HCT116 (cell line): ENCODE results near the gene CEP170B. TPM values are rescaled to one million over a fixed set of nuclear protein-coding genes. Genes with fewer than 3 reads are reported as not detected.

Experiments
- ATAC-seq: fragments of 200-7000 bp; cut with Tn5 transposase; 2 replicates; pipeline ENCODE4 v1.9.1; 2020; ENCODE audit warnings: mild to moderate bottlenecking, moderate library complexity
- BruUV-seq: library from RNA; stranded (reverse); fragments of 400-500 nt; replicated peaks from 2 replicates; lab custom pipeline; 2021; lab: Mats Ljungman, UMichigan
- CTCF ChIA-PET: fragments of 300-600 bp; sonication (Branson Sonifier 250); formaldehyde crosslinking; loops from one replicate; lab custom pipeline; 2021; ENCODE audit warnings: antibody characterized with exemption; lab: Charles Lee
- POLR2A ChIA-PET: fragments of 300-600, 350-600 bp; sonication (Branson Sonifier 250); formaldehyde crosslinking; loops from one replicate; lab custom pipeline; 2021; ENCODE audit warnings: antibody characterized with exemption; lab: Charles Lee
- RAD21 ChIA-PET, 2 experiments: fragments of 300-600 bp; sonication (Branson Sonifier 250); formaldehyde crosslinking; loops; one replicate each; lab custom pipeline; 2023; ENCODE audit warnings: low total read pairs in 2 of 2; ENCODE audit not compliant: uncharacterized antibody in 2 of 2, unreplicated experiment in 2 of 2, low non-redundant PET in 1 of 2; lab: Charles Lee
- DNase-seq: peaks from one replicate; pipeline ENCODE4 v3.0.0-alpha.2; 2010; ENCODE audit warnings: low read depth, low spot score
- H2AFZ ChIP-seq: fragments of 200-600 bp; shearing (Covaris generic), sonication (generic); 2 replicates; pipeline ENCODE4 v1.6.1; 2017; ENCODE audit warnings: low read depth, mixed run types, mixed read lengths, antibody characterized with exemption, low read length; ENCODE audit not compliant: poor library complexity, severe bottlenecking
- H3K27ac ChIP-seq: 2 replicates; pipeline ENCODE4 v1.5.1; 2012; ENCODE audit warnings: low read depth, low read length
- H3K27me3 ChIP-seq: fragments of 200-600 bp; sonication (generic); 2 replicates; pipeline ENCODE4 v1.6.1; 2016; ENCODE audit warnings: mixed run types, low read length, mixed read lengths; ENCODE audit not compliant: insufficient read depth
- H3K36me3 ChIP-seq, 2 experiments: fragments of 200-500 bp in 1 of 2; fragments of 200-600 bp in 1 of 2; sonication (Bioruptor generic) in 1 of 2; sonication (generic) in 1 of 2; 2 replicates each; pipeline versions ENCODE4 v1.5.1 to v1.6.1; 2014 to 2016; ENCODE audit warnings: low read length in 2 of 2, inconsistent platforms in 1 of 2, mixed read lengths in 1 of 2, mixed run types in 1 of 2; ENCODE audit not compliant: insufficient read depth in 2 of 2, control insufficient read depth in 1 of 2
- H3K4me1 ChIP-seq, 2 experiments: fragments of 200-600 bp in 1 of 2; sonication (generic) in 1 of 2; 2 replicates each; pipeline versions ENCODE4 v1.5.1 to v1.6.1; 2012 to 2017; ENCODE audit warnings: low read length in 2 of 2, inconsistent platforms in 1 of 2, mild to moderate bottlenecking in 1 of 2, mixed read lengths in 1 of 2, mixed run types in 1 of 2, moderate library complexity in 1 of 2; ENCODE audit not compliant: insufficient read depth in 2 of 2, control insufficient read depth in 1 of 2
- H3K4me2 ChIP-seq: fragments of 200-600 bp; sonication (generic); 2 replicates; pipeline ENCODE4 v1.6.1; 2017; ENCODE audit warnings: mixed run types, low read length, mixed read lengths
- H3K4me3 ChIP-seq, 2 experiments: fragments of 200-600 bp in 1 of 2; sonication (generic) in 1 of 2; replicated peaks in 1 of 2; 2 replicates each; pipeline ENCODE4 v1.5.1; 2011 to 2016; ENCODE audit warnings: low read length in 2 of 2, control low read depth in 1 of 2, low read depth in 1 of 2, mild to moderate bottlenecking in 1 of 2, mixed read lengths in 1 of 2, mixed run types in 1 of 2
- H3K79me2 ChIP-seq: fragments of 200-600 bp; sonication (generic); 2 replicates; pipeline ENCODE4 v1.6.1; 2017; ENCODE audit warnings: mild to moderate bottlenecking, mixed run types, low read length, moderate library complexity, mixed read lengths; ENCODE audit not compliant: insufficient read depth
- H3K9ac ChIP-seq: fragments of 200-600 bp; sonication (generic); 2 replicates; pipeline ENCODE4 v1.6.1; 2016; ENCODE audit warnings: low read length, mixed read lengths
- H3K9me2 ChIP-seq: fragments of 200-600 bp; sonication (generic), shearing (Covaris generic); 2 replicates; pipeline ENCODE4 v1.6.1; 2017; ENCODE audit warnings: mixed run types, mild to moderate bottlenecking, moderate library complexity; ENCODE audit not compliant: insufficient read depth
- H3K9me3 ChIP-seq, 2 experiments: fragments of 200-500 bp in 1 of 2; fragments of 200-600 bp in 1 of 2; sonication (Bioruptor generic) in 1 of 2; sonication (generic) in 1 of 2; 2 replicates each; pipeline ENCODE4 v1.6.1; 2014 to 2017; ENCODE audit warnings: low read length in 2 of 2, mixed read lengths in 2 of 2, inconsistent platforms in 1 of 2, low read depth in 1 of 2, mild to moderate bottlenecking in 1 of 2, mixed run types in 1 of 2, moderate library complexity in 1 of 2; ENCODE audit not compliant: control insufficient read depth in 1 of 2, insufficient read depth in 1 of 2
- H4K20me1 ChIP-seq: fragments of 200-600 bp; sonication (generic), shearing (Covaris generic); 2 replicates; pipeline ENCODE4 v1.6.1; 2017; ENCODE audit warnings: mixed run types, mild to moderate bottlenecking, moderate library complexity; ENCODE audit not compliant: insufficient read depth
- ATF3 ChIP-seq: IDR thresholded peaks from 2 replicates; pipeline ENCODE4 v1.6.1; 2012
- CBX3 ChIP-seq: IDR thresholded peaks from 2 replicates; pipeline ENCODE4 v1.6.1; 2012; ENCODE audit warnings: low read depth
- CEBPB ChIP-seq: IDR thresholded peaks from 2 replicates; pipeline ENCODE4 v1.6.1; 2012; ENCODE audit warnings: low read depth
- CTCF ChIP-seq, 3 experiments: fragments of 200-600 bp in 1 of 3; sonication (generic) in 1 of 3; IDR thresholded peaks in 2 of 3; conservative IDR thresholded peaks in 1 of 3; 2 replicates each; pipeline ENCODE4 v1.5.1; 2012 to 2017; ENCODE audit warnings: low read depth in 2 of 3, low read length in 2 of 3, antibody characterized with exemption in 1 of 3, borderline replicate concordance in 1 of 3, control low read depth in 1 of 3, mild to moderate bottlenecking in 1 of 3, mixed read lengths in 1 of 3, mixed run types in 1 of 3, moderate library complexity in 1 of 3; ENCODE audit not compliant: insufficient read depth in 1 of 3
- EGR1 ChIP-seq: IDR thresholded peaks from 2 replicates; pipeline ENCODE4 v1.6.1; 2012; ENCODE audit warnings: low read depth
- ELF1 ChIP-seq: IDR thresholded peaks from 2 replicates; pipeline ENCODE4 v1.6.1; 2012; ENCODE audit warnings: low read depth, borderline replicate concordance
- FOSL1 ChIP-seq: IDR thresholded peaks from 2 replicates; pipeline ENCODE4 v1.6.1; 2012; ENCODE audit warnings: low read depth
- JUND ChIP-seq: IDR thresholded peaks from 2 replicates; pipeline ENCODE4 v1.6.1; 2012
- POLR2A ChIP-seq: IDR thresholded peaks from 2 replicates; pipeline ENCODE4 v1.7.0; 2011; ENCODE audit warnings: borderline replicate concordance; ENCODE audit not compliant: insufficient read depth, insufficient read length; ENCODE audit errors: extremely low read depth
- POLR2AphosphoS5 ChIP-seq: IDR thresholded peaks from 2 replicates; pipeline ENCODE4 v1.6.1; 2011; ENCODE audit warnings: mild to moderate bottlenecking, low read depth, low read length, moderate library complexity
- REST ChIP-seq: IDR thresholded peaks from 2 replicates; pipeline ENCODE4 v1.6.1; 2012; ENCODE audit warnings: low read depth
- SIN3A ChIP-seq: IDR thresholded peaks from 2 replicates; pipeline ENCODE4 v1.6.1; 2012; ENCODE audit warnings: low read depth
- SP1 ChIP-seq: IDR thresholded peaks from 2 replicates; pipeline ENCODE4 v1.6.1; 2012; ENCODE audit warnings: low read depth
- SRF ChIP-seq: IDR thresholded peaks from 2 replicates; pipeline ENCODE4 v1.6.1; 2012; ENCODE audit warnings: low read depth
- YY1 ChIP-seq: IDR thresholded peaks from 2 replicates; pipeline ENCODE4 v1.6.1; 2011; ENCODE audit warnings: low read length, low read depth, moderate library complexity, mild to moderate bottlenecking; ENCODE audit not compliant: insufficient replicate concordance; ENCODE audit errors: extremely low read depth
- ZNF274 ChIP-seq: fragments of 200-500 bp; sonication (Bioruptor generic); IDR thresholded peaks from 2 replicates; pipeline ENCODE4 v1.6.1; 2014; ENCODE audit warnings: mild to moderate bottlenecking, low read depth, low read length, inconsistent platforms
- intact Hi-C: fragments of 100-400 bp; cut with micrococcal nuclease; formaldehyde crosslinking; loops from 2 replicates; pipeline ENCODE4 v1.10.0; 2022
- total RNA-seq: library from RNA; stranded (reverse); gene quantifications from one replicate; pipeline ENCODE4 v1.2.1, GENCODE V29; 2021; ENCODE audit not compliant: unreplicated experiment

Gene CEP170B
- total RNA-seq, 1 experiment from 2014 or later: 45.9 TPM

- Histone ChIP-seq H3K27me3 (no peaks in the 10 kb centered on the region; the same call in 1 of the 2 replicates), H4K20me1 (no peaks in the 10 kb centered on the region), H3K4me3 (no peak overlapping the region), H3K9me2 (no peaks in the 10 kb centered on the region), H3K4me1 (no peaks in the 10 kb centered on the region), H3K9ac (no peak overlapping the region), H2AFZ (no peak overlapping the region), H3K36me3 (no peaks in the 10 kb centered on the region), H3K4me2 (no peak overlapping the region), H3K79me2 (no peaks in the 10 kb centered on the region), H3K9me3 (no peaks in the 10 kb centered on the region), H3K27ac (no peak overlapping the region)
- RAD21 ChIA-PET: no interaction called here
- POLR2A ChIA-PET: no interaction called here
- DNase-seq: no peak
- no TSS peak for BruUV-seq
- TF ChIP-seq EGR1 (no peak), SIN3A (no peak), ATF3 (no peak), REST (no peak), CTCF (IDR thresholded peaks at IDR 0.05 in 2 of 3, conservative IDR thresholded peaks at IDR 0.05 in 1 of 3; ENCODE audit: borderline replicate concordance in 1 of 3, insufficient read depth in 1 of 3, low read depth in 2 of 3, low read length in 2 of 3) (no peak), POLR2A (no peak), CEBPB (no peak), CBX3 (no peak), FOSL1 (no peak), YY1 (no peak), POLR2AphosphoS5 (no peak), ELF1 (no peak), SP1 (no peak), SRF (no peak), ZNF274 (no peak), JUND (no peak)
- CTCF ChIA-PET: no interaction called here
- intact Hi-C loops: no loop called here
- no peak for ATAC-seq
Observed at GRCh38 chr14:104845834-104846441, 19.1 kb upstream of the CEP170B start.
